GM04504 (cell line): Measurements from ENCODE around the gene FOXP3.
"Not testable (repeated sequence)": the region's sequence is repeated elsewhere in the genome, so short reads cannot be mapped to it uniquely, and the experiment has no call there.

Experiments used
- DNase-seq: peaks from one replicate; pipeline ENCODE4 v3.0.0-alpha.2; 2012; ENCODE audit warnings: low read depth

The FOXP3 gene, protein sequence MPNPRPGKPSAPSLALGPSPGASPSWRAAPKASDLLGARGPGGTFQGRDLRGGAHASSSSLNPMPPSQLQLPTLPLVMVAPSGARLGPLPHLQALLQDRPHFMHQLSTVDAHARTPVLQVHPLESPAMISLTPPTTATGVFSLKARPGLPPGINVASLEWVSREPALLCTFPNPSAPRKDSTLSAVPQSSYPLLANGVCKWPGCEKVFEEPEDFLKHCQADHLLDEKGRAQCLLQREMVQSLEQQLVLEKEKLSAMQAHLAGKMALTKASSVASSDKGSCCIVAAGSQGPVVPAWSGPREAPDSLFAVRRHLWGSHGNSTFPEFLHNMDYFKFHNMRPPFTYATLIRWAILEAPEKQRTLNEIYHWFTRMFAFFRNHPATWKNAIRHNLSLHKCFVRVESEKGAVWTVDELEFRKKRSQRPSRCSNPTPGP

DNA sequence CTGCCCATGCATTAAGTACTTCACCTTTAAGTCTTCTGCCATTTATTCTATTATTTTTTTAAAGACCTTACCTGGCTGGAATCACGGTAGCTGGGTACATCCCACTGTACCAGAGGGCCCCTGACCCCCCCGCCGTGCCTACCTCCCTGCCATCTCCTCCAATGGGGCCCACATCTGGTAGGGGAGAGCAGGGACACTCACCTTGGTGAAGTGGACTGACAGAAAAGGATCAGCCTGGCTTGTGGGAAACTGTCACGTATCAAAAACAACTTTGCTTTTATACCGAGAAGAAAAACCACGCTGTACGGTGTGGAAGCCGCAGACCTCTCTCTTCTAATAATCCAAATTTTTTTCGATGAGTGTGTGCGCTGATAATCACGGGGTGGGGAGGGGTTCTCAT lies at the start of gene FOXP3:
TSS of gene FOXP3 (minus strand) at position 251 of the 400 bp plus-strand sequence. CDS start 6,205 bp downstream, outside the sequence.
- DNase-seq: no peak

DNA sequence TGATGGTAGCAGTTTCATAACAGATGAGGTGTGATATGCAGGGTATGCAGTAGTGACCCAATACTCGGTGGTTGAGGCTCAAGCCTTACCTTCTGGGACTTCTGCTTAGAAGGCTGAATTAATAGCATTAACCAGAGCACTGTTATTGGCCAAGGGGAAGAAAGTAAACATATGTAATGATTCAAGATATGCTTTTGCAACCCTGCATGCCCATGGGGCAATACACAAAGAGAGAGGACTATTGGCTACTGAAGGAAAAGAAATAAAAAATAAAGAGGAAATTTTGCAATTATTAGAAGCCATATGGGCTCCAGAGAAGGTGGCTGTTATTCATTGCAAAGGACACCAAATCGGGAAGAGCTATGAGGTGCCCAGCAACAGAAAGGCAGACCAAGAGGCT lies 47.7 kb upstream of the FOXP3 start:
- DNase-seq: no peak

DNA sequence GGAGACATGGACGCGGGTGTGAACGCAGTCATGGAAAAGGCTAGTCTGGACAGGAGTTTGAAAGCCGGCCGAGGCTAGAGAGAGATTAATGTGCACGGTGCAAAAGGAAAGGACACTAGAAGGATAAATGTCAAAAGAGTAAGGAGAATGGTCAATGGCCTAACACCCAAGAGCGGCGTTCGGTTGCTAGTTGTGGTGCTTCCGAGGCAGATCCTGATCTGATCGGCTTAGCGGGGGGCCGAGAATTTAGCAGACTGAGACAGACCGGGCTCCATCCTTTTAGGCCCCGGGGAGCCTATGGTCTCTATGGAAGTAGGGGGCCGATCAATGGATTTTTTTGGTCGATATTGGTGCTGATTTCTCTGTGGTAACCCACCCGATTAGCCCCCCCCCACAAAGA lies 45.9 kb upstream of the FOXP3 start:
- DNase-seq: no peak

DNA sequence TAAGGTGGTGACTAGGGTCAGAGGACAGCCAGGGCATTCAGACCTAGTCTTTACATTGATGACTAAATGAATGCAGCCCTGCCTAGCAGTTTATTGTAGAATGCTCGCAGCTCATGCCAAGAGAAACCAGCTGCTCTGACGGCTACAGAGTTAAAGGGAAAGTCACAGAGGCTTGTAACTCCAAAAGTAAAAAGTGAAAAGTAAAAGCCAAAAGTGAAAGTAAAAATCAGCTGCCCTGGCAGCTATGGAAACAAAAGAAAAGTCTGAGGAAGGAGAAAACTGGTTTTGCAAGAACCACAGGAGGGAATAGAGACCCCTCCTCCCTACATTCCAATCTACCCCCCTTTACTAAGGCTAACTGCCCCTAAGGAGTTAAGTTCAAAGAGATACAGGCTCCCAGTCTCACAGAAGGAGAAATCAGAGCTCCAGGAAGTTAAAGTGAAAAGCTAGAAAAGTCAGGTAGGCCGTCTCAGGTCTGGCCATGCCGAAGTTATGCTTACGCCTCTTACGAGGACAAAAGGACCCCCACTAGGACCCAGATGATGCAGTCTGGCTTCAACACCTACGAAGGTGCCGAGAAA lies 45.0 kb upstream of the FOXP3 start:
- no peak for DNase-seq

DNA sequence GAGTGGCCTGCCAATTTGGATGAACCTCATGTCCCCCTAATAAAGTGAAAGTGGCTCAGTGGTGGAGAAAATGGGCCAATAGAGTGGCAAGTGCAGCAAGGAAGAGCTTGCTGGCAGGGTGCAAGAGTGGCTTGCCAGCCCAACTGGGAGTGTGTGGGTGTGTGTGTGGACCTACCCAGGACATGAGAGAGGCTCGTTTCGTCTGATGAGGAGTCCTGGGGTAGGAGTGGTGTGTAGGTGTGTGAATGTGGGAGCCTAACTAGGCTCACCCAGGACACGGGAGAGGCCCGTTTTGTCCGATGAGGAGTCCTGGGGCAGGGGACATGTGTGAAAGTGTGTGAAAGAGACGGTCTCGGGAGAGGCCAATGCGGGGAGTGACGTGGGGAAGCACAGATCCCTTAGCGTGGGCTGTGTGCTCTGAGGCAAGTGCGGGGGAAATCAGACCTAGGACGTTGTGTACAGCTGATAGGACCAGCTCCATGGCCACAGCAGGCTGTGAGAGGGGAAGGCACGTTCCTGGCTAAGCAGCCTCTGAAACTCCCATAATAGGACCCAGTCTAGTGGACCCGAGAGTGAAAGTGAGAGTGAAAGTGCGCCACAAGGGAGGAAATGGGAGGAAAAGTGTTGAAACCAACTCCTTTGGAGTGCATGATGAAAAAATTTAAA lies 44.2 kb upstream of the FOXP3 start:
- DNase-seq: no peak

DNA sequence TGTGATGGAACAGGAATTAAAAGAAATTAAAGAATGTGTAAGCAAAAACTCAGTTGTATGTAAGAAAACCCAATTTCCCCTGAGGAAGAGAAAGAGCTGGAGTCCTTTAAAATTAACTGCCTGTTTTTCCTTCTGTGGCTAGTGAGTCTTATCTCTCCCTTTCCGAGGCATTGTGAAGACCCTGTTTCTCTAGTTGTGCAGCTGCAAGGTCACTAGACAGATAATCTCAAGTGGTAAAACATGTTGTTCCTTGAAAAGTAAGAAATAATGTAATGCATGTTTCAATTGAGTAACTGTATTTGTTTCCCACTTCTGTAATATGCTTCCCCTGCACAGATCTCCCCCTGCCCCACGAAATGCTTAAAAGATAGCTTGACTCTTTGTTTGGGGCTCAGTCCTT lies 43.3 kb upstream of the FOXP3 start:
- DNase-seq: not testable (repeated sequence)

DNA sequence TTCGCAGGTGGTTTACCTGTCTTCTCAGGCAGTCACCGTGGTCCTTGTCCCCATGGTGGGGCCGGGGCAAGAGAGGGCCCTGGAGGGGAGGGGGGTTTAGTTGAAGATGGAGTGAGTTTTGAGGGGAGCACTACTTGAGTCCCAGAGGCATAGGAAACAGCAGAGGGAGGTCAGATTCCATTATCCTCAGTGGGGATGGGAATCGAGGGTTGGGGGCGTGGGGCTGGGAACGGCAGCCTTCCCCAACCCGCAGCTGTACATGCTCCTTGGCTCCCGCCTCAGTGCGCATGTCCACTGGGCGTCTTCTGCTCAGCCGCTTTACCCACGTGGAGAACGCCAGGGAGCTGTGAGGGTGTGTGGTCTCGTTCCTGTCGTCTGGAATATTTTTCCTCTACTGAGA lies 38.8 kb upstream of the FOXP3 start, which contains the start of gene GAGE10:
TSS of gene GAGE10 (plus strand) at position 301 of the 400 bp plus-strand sequence. CDS start 1,214 bp downstream, outside the sequence.
- no peak for DNase-seq

DNA sequence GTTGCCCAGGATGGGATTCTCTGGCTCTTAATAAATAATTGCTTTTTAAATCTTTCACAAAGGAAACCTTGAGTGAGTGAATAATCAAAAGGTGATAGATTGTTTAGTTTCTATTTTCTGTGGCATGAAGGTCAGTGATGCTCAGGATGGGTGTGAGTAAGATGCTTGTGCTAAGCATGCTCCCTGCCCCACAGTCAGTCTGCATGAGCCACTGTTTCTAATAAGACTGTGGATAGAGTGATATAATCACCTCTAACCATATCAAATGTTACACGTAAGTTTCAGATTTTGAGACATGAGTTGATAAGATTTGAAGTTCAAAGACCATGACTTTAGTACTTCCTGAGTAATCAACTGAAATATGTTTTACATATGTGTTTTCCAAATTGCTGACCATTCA lies 36.2 kb upstream of the FOXP3 start:
- DNase-seq: no peak

DNA sequence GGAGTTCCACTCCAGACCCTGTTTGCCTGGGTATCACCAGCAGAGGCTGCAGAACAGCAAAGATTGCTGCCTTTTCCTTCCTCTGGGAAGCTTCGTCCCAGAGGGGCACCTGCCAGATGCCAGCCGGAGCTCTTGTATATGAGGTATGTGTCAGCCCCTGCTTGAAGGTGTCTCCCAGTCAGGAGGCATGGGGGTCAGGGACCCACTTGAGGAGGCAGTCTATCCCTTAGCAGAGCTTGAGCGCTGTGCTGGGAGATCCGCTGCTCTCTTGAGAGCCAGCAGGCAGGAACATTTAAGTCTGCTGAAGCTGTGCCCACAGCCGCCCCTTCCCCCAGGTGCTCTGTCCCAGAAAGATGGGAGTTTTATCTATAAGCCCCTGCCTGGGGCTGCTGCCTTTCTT lies 34.8 kb upstream of the FOXP3 start:
- DNase-seq: not testable (repeated sequence)

DNA sequence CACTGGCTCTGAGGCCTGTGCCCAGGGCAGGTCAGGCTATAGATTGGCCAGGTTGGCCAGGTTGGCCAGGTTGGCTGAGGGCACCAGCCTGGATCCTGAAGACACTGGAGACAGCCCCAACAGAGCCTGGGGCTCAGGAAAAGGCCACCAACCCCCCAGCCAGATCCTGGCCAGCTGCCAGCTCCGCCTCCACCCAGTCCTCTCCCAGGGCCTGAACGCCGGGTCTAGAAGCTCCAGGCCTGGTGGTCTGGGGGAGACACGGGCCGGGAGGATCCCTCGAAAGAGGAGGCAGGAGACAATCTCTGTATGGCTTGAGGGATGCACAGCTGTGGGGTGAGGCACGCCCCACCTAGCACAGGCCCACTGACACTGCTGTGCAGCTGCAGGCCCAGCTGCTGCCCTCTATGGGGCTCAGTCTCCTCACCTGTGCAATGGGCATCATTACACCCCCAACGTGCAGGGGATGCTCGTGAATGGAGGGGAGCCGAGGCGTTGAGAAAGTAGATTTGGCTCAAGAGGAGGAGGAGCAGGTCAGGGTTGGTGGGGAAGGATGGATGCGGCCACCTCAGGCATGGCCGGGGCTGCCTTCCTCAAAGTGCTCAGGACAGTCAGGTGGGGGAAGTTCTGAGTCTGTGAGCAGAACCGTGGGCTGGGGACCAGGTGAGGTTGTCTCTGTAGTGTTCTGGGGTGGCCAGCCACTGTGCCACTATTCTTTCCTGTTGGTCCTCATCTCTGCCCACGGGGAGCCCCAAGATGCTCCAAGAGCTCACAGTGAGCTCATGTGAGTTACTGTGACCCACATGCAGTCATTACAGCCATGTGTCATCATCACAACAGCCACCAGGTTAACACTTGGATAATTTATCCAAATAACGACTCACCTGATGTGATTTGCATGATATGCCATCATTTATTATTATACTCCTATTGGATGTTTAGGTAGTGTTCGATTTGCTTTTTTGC lies 28.2 kb upstream of the FOXP3 start:
- DNase-seq: no peak

DNA sequence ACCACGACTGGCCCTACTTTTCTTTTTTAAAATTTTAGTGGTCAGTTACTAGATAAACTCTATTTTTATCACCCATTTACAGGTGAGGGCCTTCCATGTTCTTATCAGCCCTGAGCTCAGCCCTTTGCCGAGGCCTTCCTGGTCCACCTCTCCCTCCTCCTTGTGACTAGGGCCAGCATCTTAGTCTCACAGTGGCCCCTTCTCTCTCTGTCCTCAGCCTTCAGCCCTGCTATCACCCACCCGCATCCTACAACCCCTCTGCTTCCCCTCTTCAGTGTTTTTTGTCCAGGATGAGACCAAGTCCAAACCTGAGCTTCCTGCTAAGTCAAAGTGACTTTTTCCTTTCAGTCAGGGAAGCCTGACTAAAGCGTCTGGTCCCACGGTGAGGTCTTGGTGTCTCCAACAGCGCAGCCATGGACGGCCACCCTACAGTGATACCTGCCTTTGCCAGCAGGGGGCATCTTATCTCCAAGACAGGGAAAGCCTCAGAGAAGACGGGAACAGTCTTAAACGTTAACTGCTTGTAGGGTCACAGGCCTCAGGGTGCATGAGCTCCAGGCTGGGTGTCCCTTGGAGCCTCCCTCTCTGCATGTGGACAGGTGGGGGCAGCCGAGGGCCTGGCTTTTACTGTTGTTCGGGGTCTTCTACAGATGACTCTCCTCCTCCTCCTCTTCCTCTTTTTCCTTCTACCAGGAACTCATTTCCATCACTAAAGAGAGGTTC lies 27.3 kb upstream of the FOXP3 start:
- peak; percentile 19 for DNase-seq

DNA sequence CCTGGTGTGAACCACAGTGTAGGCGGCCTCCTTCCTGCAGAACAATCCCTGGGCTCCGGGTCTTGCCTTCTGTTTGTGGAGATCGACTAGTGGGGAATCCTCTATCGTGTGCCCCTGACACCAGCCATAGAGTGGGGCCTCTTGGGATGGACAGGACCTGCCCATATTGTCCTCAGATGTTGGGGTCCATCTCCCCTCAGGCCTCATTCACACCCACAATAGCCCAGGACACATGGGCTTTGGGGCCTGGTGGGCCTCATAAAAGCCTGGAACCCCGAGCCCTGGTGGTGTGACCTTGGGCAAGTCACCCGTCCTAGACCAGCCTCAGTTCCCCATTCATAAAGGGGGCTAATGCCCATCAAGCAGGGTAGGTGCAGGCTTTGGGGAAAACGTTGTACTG lies 25.7 kb upstream of the FOXP3 start:
- no peak for DNase-seq

DNA sequence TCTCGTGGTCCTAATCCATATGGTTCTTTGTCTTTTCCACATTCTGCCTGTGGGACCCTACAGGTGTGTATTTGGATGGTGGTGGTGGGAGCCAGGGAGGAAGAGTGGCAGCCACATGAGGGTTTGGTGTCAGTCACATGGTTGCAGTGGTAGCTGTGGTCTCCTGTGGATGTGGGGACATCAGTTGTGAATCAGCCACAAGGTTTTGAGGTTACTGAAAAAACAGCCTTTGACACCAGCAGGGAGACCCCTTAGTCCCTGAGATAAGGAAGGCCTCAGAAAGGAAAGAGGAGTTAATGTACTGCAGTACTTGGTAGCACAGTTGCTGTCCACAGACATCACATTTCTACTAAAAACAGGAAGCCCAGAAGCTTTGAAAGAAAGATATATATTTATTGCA lies 23.2 kb upstream of the FOXP3 start:
- DNase-seq: no peak

DNA sequence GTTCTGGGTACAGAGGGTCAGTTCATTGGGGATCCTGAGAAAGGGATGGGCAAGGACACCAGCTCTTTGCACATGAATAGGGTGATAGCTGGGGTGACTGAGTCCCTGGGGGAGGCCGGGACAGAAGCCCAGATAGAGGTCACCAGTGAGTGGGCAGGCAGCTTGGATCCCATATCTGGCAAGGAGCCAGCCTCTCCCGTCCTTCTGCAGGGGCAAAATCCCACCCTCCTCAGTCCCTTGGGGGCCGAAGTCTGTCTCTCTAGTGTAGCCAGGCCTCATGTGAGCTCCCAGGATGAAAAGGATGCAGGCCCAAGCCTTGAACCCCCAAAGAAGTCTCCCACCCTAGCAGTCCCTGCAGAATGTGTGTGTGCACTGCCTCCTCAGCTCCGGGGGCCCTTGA lies 22.1 kb upstream of the FOXP3 start:
- no peak for DNase-seq

DNA sequence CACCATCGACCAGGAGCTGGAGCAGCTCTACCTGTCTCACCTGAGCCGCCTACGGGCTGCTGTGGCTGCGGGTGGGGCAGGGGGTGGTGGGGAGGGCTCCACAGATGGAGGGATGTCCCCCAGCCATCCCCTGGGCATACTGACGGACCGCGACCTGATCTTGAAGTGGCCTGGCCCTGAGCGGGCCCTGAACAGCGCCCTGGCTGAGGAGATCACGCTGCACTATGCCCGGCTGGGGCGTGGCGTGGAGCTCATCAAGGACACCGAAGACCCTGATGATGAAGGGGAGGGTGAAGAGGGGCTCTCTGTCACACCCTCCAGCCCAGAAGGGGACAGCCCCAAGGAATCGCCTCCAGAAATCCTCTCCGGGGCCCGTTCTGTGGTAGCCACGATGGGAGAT lies 21.6 kb upstream of the FOXP3 start:
- DNase-seq: no peak

DNA sequence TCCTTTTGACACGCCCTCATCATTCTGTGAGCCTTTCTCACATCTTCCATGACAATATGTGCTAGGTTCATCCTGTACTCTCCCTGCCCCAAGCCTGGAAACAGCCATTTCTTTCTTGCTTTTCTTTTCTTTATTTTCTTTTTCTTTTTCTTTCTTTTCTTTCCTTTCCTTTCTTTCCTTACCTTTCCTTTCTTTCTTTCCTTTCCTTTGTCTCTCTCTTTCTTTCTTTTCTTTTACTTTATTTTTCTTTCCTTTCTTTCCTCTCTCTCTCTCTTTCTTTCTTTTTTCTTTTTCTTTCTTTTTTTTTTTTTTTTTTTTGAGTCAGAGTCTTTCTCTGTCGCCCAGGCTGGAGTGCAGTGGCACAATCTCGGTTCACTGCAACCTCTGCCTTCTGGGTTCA lies 19.7 kb upstream of the FOXP3 start:
- no peak for DNase-seq

DNA sequence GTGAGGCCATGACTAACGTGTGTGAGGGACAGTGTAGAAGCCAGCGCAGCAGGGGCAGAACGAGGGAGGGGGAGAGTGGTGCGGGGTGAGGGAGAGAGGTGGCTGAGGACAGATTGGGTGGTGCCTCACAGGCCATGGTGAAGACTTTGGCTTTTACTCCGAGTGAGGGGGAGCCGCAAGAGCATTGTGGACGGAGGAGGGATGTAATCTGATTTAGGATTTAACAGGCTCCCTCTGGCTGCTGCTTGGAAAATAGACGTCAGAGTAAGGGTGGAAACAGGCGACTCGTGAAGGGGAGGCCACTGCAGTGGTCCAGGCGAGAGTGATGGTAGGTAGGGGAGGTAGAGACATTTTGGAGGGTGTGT lies 18.1 kb upstream of the FOXP3 start:
- DNase-seq: no peak

DNA sequence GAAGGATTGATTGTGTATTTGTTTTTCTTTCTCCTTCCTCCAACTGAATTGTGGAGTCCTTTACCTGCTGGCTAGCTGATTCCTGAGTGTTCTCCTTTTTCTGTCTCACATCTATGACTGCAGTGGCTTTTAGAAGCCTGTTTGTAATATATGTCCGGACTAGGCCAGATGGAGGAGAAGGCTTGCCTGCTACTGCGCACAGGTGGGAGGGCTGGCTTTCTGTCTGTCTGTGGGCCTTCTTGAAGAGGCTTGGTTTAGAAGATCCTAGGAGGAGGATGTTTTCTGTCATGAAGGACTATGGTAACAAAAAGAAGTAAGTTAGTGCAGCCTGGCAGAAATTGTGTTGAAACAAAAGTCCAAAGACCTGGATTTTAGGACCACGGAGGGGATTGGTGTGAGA lies 13.6 kb upstream of the FOXP3 start:
- DNase-seq: no peak

DNA sequence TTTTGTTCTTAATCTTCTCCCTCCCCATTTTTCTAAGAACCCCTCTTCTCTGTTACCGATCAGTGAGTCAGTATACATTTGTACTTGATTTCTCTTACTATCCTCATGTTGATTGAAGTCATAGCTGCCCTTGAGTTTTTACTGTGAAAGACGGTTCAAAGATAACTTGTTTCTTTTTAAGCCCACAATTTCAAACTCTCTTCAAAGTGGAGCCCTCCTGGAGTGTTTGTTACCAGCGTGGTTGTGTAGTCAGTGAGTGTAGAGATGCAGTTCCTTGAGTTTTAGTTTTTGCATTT lies 13.0 kb upstream of the FOXP3 start:
- no peak for DNase-seq

DNA sequence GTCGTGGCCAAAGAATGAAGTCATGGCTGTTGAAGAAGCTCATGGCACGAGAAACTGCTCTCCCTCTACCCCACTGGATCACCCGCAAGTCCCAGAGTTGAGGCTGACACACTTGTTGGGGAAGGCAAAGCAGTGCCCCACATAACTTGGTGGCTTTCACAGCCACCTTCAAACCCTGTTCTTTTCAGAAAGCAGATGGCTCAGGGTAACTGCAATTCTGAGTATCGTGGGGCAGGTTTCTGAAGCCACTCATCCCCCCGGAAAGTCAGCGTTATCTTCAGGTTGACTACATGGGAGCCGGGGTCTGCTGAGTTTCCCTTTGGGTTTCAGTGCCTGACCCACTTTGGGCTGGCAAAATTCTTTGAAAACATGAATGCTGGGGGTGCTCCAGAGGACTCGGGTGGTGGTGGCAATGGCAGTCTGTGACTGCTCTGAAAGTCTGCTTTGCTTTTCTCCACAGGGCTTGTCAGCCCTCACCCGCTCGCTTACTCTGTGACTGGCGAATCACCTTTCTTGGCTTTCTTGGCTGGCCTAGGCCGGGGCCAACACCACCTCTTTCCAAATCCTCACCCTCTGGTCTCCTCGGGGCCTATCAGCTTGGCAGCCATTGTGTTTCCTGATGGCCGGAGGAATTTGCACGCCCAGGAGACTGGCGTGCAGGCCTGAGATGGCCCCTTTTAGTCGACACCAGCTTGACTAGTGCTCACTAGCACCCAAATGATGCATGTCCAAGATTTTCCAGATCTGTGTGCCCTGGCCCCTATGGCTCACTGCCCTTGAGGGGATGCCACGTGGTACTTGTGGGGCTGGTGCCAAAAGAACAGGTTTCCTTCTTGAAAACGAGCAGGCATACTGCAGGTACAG lies 12.4 kb upstream of the FOXP3 start:
- no peak for DNase-seq

DNA sequence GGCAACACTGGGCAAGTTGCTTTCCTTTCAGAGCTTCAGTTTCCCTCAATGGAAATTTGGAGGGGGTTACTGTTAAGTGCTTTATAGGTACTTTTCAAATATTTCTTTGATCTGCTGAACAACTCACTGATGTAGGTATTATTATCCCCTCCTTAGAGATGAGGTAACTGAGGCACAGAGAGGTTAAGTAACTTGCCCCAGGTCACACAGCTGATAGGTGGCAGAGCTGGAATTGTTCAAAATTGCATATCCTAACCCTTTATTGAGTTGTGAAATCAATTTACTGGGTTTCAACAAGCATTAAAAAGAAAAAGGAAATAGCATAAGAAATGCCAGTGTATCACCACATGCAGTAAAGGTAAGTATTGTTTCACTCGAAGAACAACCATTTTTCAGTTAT lies 11.7 kb upstream of the FOXP3 start:
- DNase-seq: no peak
